Measurements from ENCODE around the gene FFAR4.

DNA sequence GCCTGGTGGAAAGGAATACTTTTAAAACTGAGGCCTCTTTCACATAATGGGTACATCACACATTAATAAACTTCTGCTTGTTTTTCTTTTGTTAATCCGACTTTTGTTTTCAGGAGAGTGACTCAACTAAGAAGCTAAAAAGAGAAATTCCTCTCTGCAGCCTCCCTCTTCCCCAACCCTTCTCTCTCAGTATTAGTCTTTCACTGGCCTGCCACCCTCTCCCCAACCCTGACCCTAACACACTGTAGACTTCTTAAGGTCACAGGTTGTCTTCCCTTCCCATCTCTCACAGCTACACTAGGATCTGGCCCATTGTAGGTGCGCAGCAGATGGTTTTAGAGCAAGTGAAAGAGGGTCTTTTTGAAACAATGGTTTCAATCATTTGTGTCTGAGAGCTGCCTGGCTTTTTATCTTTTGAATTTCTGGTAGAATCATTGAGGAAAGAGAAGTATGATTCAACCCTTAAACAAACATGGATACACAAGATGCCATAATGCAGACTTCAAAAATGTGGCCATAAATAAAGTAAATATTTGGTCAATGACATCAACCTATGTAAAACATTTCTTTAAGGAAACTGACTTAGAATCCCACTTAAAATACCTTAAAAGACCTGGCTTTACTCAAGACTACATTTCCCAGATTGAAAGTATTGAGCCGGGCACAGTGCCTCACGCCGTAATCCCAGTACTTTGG is 17.9 kb upstream of the FFAR4 start:
- TF ChIP-seq CTCF (IDR thresholded peaks at IDR 0.05) = no peak
- TF ChIP-seq POLR2A (IDR thresholded peaks at IDR 0.05; ENCODE audit: low read depth) = no peak
- no peak for TF ChIP-seq EP300 (IDR thresholded peaks at IDR 0.05)
- no peak for TF ChIP-seq POLR2AphosphoS5 (IDR thresholded peaks at IDR 0.05)

Data from esophagus muscularis mucosa (tissue), 4 donors.